SH-SY5Y (cell line): ENCODE data around the gene LRRC14B.

Experiments
- GATA2 ChIP-seq: IDR thresholded peaks from 2 replicates; pipeline ENCODE4 v1.6.1; 2011; ENCODE audit warnings: mild to moderate bottlenecking, low read depth, low read length
- GATA3 ChIP-seq: IDR thresholded peaks from 2 replicates; pipeline ENCODE4 v1.6.1; 2011; ENCODE audit warnings: low read depth, mild to moderate bottlenecking, low read length, moderate library complexity

LRRC14B gene

DNA sequence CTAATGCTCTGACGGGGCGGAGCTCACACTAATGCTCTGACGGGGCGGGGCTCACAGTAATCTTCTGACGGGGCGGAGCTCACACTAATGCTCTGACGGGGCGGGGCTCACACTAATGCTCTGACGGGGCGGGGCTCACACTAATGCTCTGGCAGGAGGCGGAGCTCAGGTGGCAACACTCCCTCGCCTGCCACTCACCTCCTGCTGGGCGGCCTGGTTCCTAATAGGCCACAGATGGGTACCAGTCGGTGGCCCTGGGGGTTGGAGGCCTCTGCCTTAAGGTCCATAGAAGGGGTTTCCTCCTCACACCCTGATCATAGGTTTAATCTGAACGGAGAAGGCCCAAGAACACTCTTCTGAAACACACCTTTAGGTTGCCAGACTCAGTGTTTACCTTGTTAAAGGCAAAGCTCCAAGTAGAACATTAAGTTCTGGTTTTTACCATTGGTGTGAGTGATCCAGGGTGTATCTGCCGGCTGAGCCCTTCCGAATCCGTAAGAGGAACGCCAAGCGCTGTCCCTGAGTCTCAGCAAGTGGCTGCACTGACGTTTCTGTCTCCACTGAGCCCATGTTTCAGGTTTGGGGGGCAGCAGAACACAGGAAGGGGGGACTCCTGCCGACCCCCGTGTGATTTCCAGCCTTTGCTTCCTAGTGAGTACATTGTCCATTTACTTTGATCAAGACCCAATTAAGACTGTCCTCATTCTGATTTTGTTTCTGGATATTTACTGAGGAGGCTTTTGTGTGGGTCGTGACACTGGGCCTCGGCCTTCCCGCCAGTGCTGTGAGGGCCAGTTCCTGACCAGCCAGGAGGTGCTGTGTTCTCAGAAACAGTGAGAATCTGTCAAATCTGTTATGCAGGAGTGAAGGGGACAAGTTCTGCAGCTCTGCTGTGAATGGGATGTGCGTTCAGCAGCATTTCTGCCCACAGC, 24.6 kb upstream of the LRRC14B start:
- TF ChIP-seq GATA2: no peak
- no peak for TF ChIP-seq GATA3

DNA sequence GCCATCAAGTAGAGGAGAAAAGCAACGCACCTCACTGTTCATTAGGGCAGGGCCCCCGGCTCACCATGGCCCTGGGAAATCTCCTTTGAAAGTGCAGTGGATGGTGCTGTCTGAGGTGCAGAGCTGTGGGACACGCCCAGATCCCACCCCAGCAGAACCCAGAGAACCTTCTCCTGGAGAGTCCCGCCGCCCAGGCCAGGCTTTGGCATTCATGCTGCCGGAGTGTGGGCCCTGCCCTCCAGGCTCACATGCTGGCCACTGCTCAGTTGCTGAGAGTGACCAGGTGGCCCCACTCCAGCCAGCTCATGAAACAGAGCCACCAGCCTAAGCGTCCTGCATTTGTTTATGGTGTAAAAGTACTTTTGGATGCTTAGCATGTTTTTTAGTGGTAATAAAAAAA, 23.8 kb upstream of the LRRC14B start:
- TF ChIP-seq GATA3 (no peak), GATA2 (no peak)

DNA sequence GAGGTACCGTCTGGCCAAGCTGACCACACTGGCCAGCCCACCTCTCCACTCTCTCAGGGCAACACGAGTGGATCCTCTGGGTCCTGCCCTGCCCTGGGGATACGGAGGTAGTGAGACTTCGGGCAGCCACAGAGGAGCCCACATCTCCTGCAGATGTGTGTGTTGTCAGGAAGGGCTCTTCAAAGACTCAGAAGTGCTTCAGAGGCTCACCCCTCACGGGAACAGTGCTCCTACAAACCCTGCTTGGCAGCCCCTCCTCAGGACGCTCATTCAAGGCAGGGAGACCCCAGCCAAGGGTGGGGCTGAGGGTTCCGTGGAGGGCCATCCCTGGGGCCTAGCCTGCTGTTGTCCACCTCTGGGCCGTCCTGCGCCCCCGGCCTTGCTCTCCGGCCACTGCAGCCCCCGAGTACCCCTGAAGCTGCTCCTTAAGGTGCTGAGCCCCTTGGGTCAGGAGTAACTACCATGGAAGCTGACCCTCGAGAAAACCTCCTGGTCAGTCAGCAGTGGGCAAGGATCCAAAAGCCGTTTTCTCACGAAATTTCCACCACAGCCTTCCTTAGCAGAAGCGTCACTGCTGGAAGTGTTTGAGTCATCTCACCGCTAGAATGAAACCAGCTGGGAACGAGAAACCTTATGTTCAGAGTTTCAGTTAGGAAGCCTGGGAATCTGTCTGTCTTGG, 23.2 kb upstream of the LRRC14B start:
- TF ChIP-seq GATA2 (no peak), GATA3 (no peak)

DNA sequence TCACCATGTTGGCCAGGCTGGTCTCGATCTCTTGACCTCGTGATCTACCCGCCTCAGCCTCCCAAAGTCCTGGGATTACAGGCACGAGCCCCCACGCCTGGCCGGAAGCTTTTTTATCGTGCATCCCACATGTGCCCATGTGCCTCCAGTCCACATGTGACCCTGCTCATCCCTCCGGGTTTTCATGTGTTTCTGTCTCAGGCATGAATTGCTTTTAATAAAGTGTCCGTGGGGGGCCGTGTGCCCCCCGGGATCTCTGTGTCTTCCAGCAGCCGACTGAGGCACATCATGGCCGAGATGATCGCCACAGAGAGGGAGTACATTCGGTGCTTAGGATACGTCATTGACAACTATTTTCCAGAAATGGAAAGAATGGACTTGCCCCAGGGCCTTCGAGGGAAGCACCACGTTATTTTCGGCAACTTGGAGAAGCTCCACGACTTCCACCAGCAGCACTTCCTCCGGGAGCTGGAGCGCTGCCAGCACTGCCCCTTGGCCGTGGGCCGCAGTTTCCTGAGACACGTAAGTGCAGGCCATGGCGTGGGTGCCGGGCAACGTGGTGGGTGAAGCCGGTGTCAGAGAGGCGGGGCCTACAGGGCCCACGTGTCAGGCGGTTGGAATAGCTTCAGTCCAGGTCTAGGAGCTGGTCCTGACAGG, 22.1 kb upstream of the LRRC14B start:
- TF ChIP-seq GATA2: no peak
- TF ChIP-seq GATA3: no peak

DNA sequence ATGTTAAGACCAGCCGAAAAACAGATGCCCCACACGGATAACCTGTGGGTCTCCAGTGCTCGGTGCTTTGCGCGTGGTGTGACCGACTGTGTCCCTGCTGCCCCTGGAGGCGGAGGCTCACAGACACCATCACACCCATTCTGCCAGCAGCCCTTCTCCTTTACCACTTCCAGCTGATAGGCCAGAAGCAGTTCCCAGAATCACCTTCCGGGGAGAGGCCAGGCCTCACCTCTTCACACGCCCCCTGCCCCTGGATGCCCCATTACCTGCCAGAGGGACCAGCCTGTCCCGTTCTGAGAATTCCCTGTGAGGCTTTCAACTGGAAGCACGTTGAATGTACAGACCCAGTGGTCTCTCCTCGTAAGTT, 21.6 kb upstream of the LRRC14B start:
- TF ChIP-seq GATA3: no peak
- no peak for TF ChIP-seq GATA2

DNA sequence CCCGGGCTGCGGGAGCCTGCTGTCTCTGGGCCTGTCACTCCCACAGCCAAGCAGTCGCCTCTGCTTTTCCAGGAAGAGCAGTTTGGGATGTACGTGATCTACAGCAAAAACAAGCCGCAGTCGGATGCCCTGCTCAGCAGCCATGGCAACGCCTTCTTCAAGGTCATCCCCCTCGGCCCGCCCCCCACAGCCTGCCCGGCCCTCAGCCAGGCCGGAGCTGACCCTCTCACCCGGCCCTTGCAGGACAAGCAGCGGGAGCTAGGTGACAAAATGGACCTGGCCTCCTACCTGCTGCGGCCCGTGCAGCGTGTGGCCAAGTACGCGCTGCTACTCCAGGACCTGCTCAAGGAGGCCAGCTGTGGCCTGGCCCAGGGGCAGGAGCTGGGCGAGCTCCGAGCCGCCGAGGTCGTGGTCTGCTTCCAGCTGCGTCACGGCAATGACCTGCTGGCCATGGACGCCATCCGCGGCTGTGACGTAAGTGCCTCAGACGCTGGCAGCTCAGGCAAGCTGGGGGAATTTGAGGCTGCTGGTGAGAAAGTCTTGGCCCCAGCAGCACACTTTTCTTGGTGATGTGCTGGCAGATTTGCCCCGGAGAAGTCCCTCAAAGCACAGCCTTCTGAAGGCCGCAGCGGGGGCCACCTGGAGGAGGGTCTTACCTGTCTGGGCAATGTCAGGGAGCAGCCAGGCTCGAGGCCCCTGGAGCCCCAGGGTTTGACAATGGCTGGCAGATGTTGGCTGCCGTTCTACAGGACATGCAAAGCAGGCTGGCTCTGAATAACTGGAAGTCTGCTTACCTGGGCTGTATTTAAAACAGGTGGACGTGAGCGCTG, 20.1 kb upstream of the LRRC14B start:
- TF ChIP-seq GATA3: no peak
- TF ChIP-seq GATA2: no peak

DNA sequence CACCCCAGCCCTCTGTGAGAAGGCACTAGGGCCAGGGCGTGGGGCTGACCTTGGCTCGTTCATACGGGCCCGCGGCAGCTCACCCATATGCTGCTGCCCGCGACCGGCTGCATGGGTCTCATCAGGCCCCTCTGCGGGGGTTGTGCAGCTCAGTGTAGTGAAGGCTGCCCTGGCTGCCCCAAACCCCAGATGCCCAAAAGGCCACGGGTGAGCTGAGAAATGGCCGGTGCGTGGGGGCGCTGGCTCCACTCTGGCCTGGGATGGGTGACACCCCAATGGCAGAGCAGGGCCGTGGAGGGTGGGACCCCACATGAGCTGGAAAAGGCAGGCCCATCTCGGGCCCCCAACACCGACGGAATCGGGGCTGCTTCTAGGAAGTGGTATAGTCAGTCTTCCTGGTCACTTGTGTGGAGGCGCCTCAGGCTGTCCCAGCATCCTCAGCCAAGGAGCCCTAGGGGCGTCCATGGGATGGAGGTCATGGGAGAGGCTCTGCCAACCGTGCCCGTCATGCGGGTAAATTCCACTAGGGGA, 19.4 kb upstream of the LRRC14B start:
- TF ChIP-seq GATA3: no peak
- TF ChIP-seq GATA2: no peak

DNA sequence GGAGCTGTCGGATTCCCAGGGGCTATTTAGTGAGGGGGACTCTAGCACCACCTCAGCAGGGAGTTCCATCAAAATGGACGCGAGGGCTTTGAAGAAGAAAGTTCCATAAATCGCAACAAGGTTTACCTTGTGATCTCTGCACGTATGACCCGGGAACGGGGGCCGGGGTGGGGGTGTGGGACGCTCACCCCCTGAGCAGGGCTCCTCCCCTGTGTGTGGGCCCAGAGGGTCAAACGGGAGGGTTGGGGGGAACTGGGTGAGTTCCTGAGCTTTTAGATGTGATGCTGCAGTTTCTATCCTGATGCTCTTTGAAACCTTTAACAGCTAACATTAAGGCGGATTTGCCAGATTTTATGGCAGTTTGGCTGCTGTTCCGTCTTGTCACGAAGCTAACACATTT, 18.9 kb upstream of the LRRC14B start:
- no peak for TF ChIP-seq GATA3
- TF ChIP-seq GATA2: no peak

DNA sequence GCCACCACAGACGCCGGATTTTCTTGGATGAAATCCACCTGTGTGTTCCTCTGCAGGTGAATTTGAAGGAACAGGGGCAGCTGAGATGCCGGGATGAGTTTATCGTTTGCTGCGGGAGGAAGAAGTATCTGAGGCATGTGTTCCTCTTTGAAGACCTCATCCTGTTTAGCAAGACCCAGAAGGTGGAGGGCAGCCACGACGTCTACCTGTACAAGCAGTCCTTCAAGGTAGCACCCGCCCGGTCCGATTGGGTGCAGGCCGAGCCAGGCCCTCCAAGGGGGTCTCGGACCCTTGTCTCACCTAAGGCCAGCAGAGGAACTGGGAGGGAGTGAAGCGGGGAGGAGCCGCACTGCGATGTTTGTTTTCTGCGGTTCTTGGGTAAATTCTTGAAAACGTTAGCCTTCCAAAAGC, 18.4 kb upstream of the LRRC14B start:
- no peak for TF ChIP-seq GATA2
- no peak for TF ChIP-seq GATA3

DNA sequence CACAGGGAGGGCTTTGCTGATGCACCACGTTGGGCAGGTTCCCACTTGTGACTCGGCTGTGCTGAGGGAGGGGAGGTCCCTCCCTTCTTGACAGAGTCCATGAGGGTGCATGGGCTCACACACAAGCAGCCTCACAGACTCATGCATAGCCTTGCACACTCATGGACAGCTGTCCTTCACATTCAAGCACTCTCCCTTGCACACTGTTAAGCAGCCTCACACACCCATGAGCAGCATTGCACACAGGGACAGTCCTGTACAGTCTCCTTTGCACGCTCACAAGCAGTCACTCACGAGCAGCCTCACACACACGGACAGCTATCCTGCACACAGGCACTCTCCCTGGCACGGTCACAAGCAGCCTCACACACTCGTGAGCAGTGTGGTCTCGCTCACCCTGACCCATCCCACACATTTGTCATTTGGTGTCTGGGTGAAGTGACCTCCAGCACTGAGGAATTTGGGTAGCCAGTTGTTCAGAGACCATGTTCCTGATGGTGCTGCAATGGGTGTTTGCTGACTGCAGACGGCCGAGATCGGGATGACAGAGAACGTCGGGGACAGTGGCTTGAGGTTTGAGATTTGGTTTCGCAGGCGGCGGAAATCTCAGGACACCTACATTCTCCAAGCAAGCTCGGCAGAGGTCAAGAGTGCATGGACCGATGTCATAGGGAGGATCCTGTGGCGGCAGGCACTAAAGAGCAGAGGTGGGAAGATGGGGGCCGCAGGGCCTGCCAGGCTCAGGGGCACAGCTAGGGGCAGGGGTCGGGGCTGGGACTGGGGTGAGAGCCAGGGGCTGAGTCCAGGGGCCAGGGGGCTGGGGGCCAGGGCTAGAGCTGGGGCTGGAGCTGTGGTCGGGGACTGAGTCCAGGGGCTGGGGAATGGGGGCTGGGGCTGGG, 17.7 kb upstream of the LRRC14B start:
- no peak for TF ChIP-seq GATA3
- TF ChIP-seq GATA2: no peak

DNA sequence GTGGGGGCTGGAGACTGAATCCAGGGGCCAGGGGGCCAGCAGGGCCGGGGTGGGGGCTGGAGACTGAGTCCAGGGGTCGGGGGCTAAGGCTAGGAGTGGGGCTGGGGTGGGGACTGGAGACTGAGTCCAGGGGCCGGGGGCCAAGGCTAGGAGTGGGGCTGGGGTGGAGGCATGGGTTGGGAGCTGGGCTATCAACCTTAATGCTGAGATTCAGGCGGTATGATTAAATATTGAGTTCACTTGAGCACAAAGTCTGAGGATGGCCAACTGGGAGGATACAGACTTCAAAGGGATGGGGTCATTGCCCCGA, 17.0 kb upstream of the LRRC14B start:
- TF ChIP-seq GATA3: no peak
- TF ChIP-seq GATA2: no peak

DNA sequence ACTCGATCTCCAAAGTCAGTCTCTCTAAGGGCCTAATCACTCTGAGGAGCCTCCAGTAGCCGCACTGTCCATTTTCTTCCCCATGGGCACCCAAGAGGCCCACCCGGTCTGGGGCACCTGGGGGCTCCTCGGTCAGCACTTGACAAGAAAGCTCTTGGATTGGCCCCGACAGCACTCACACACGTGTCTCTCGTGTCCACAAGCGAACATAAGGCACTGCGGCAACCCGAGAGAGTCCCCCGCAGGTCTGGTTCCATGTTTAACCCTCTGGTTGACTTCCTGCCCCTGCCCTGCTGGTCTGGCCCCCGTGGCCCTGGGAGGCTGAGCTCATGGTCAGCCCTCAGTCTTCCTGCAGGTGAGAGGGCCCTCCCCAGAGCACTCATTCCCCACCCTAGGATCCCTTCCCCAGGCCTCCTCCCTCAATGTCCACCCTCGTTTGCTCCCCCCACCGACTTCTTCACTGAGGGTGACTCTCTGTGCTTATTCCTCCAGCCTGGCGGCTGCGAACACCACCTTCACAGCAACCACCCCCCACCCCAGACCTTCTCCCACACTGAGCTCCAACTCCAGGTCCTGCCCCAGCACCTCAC, 16.3 kb upstream of the LRRC14B start:
- TF ChIP-seq GATA2 (no peak), GATA3 (no peak)
